Trophoblast cell (in vitro differentiated cells and primary cell): ENCODE data around the gene BAK1.

Source experiments
- DNase-seq, 2 donors: peaks; one replicate each; pipeline ENCODE4 v3.0.0-alpha.2; 2016
- H2AFZ ChIP-seq: 2 replicates; pipeline ENCODE4 v1.6.1; 2013; ENCODE audit warnings: low read length, moderate library complexity, mild to moderate bottlenecking; ENCODE audit not compliant: insufficient read depth, poor library complexity
- H2AK5ac ChIP-seq: 2 replicates; pipeline ENCODE4 v1.6.1; 2013; ENCODE audit warnings: mild to moderate bottlenecking, low read length
- H2BK120ac ChIP-seq: 2 replicates; pipeline ENCODE4 v1.6.1; 2013; ENCODE audit warnings: low read length, mild to moderate bottlenecking, moderate library complexity; ENCODE audit not compliant: insufficient read depth, poor library complexity
- H2BK12ac ChIP-seq: 2 replicates; pipeline ENCODE4 v1.6.1; 2013; ENCODE audit warnings: mild to moderate bottlenecking, low read length, moderate library complexity
- H2BK5ac ChIP-seq: 2 replicates; pipeline ENCODE4 v1.6.1; 2013; ENCODE audit warnings: low read length, low read depth, moderate library complexity, mild to moderate bottlenecking; ENCODE audit not compliant: poor library complexity
- H3K14ac ChIP-seq: 2 replicates; pipeline ENCODE4 v1.6.1; 2013; ENCODE audit warnings: mild to moderate bottlenecking, low read length
- H3K18ac ChIP-seq: 2 replicates; pipeline ENCODE4 v1.6.1; 2013; ENCODE audit warnings: mild to moderate bottlenecking, low read length
- H3K23ac ChIP-seq: 2 replicates; pipeline ENCODE4 v1.6.1; 2013; ENCODE audit warnings: low read length
- H3K27ac ChIP-seq: 2 replicates; pipeline ENCODE4 v1.5.1; 2013; ENCODE audit warnings: low read depth, mild to moderate bottlenecking, inconsistent platforms, low read length, moderate library complexity
- H3K27me3 ChIP-seq: 2 replicates; pipeline ENCODE4 v1.6.1; 2013; ENCODE audit warnings: inconsistent platforms, mild to moderate bottlenecking, low read length, moderate library complexity; ENCODE audit not compliant: insufficient read depth
- H3K36me3 ChIP-seq, 2 experiments: 1 replicate in 1 of 2; 2 replicates in 1 of 2; pipeline ENCODE4 v1.6.1; 2013; ENCODE audit warnings: low read length in 2 of 2, mild to moderate bottlenecking in 2 of 2, moderate library complexity in 1 of 2; ENCODE audit not compliant: insufficient read depth in 2 of 2, control insufficient read depth in 1 of 2
- H3K4ac ChIP-seq: 2 replicates; pipeline ENCODE4 v1.6.1; 2013; ENCODE audit warnings: low read depth, mild to moderate bottlenecking, low read length, moderate library complexity
- H3K4me1 ChIP-seq, 2 experiments: 1 replicate in 1 of 2; 2 replicates in 1 of 2; pipeline ENCODE4 v1.6.1; 2013; ENCODE audit warnings: low read length in 2 of 2, mild to moderate bottlenecking in 2 of 2, moderate library complexity in 1 of 2; ENCODE audit not compliant: insufficient read depth in 2 of 2, control insufficient read depth in 1 of 2
- H3K4me2 ChIP-seq: 2 replicates; pipeline ENCODE4 v1.6.1; 2013; ENCODE audit warnings: inconsistent platforms, mild to moderate bottlenecking, low read length, moderate library complexity
- H3K4me3 ChIP-seq: 2 replicates; pipeline ENCODE4 v1.5.1; 2013; ENCODE audit warnings: mild to moderate bottlenecking, low read depth, low read length, inconsistent platforms
- H3K79me1 ChIP-seq: one replicate; pipeline ENCODE4 v1.6.1; 2013; ENCODE audit warnings: low read length
- H3K79me2 ChIP-seq: 2 replicates; pipeline ENCODE4 v1.6.1; 2013; ENCODE audit warnings: low read length, mild to moderate bottlenecking; ENCODE audit not compliant: control insufficient read depth, insufficient read depth, poor library complexity
- H3K9ac ChIP-seq: 2 replicates; pipeline ENCODE4 v1.6.1; 2013; ENCODE audit warnings: mild to moderate bottlenecking, low read length
- H3K9me3 ChIP-seq: 2 replicates; pipeline ENCODE4 v1.6.1; 2013; ENCODE audit warnings: low read depth, mild to moderate bottlenecking, control low read depth, inconsistent platforms, low read length; ENCODE audit not compliant: insufficient read depth
- H4K12ac ChIP-seq: 2 replicates; pipeline ENCODE4 v1.6.1; 2013; ENCODE audit warnings: low read depth, mild to moderate bottlenecking, low read length, moderate library complexity
- H4K8ac ChIP-seq: 2 replicates; pipeline ENCODE4 v1.6.1; 2013; ENCODE audit warnings: low read depth, mild to moderate bottlenecking, low read length, moderate library complexity
- H4K91ac ChIP-seq: one replicate; pipeline ENCODE4 v1.6.1; 2013; ENCODE audit warnings: low read depth, mild to moderate bottlenecking, low read length, moderate library complexity
- WGBS: extraction: QIAGEN DNeasy Blood & Tissue Kit; methylation state at CpG from one replicate; pipeline ENCODE4 v1.1.7; 2013; ENCODE audit warnings: missing lambda C conversion rate; ENCODE audit not compliant: insufficient read length, insufficient coverage; ENCODE audit errors: extremely low coverage; 5-methylcytosine and 5-hydroxymethylcytosine counted together

The BAK1 gene

GRCh38 chr6:33588894-33589293 is 8.8 kb upstream of the BAK1 start:
- H4K8ac ChIP-seq = no peak overlapping the region
- no CpG with 5 or more reads among the region's 4 CpGs for WGBS
- peaks cover 19 to 22% of the 10 kb centered on the region in 2 experiments for H3K4me1 ChIP-seq
- no peak overlapping the region for H2BK120ac ChIP-seq
- H4K12ac ChIP-seq = no peak overlapping the region
- no peak overlapping the region for H3K4ac ChIP-seq
- no peaks in the 10 kb centered on the region for H3K27me3 ChIP-seq
- H3K79me2 ChIP-seq = no peaks in the 10 kb centered on the region
- H3K18ac ChIP-seq = no peak overlapping the region
- H3K4me3 ChIP-seq = no peak overlapping the region
- H3K14ac ChIP-seq = no peak overlapping the region
- no peak overlapping the region for H3K9ac ChIP-seq
- no peak overlapping the region for H4K91ac ChIP-seq
- no peak overlapping the region for H2BK5ac ChIP-seq
- no peak overlapping the region for H3K23ac ChIP-seq
- no peaks in the 10 kb centered on the region for H3K36me3 ChIP-seq
- H3K79me1 ChIP-seq = peaks cover 3% of the 10 kb centered on the region
- no peak overlapping the region for H2BK12ac ChIP-seq
- peak overlapping the region; percentile 36 for H2AK5ac ChIP-seq
- H2AFZ ChIP-seq = no peak overlapping the region
- H3K9me3 ChIP-seq = no peaks in the 10 kb centered on the region
- no peak overlapping the region for H3K4me2 ChIP-seq
- H3K27ac ChIP-seq = no peak overlapping the region
- DNase-seq = no peak

DNA sequence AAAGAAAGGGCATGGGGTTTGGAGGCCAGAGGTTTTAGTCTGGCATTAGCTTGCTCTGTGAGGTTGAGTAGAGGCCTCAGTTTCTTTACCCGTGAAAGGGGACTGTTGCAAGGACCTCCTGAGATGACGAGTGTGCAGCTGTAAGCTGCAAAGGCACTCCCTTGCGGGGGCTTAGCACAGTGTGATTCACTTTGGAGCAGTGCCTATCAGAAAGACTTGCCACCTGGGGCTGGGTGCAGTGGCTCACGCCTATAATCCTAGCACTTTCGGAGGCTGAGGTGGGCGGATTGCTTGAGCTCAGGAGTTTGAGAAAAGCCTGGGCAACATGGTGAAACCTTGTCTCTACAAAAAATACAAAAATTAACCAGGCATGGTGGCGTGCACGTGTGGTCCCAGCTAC is 7.5 kb upstream of the BAK1 start:
- no peak overlapping the region for H3K23ac ChIP-seq
- H4K91ac ChIP-seq = no peak overlapping the region
- no peak overlapping the region for H2BK120ac ChIP-seq
- peaks cover 3% of the 10 kb centered on the region for H3K79me1 ChIP-seq
- WGBS = no CpG with 5 or more reads among the region's 8 CpGs
- no peak for DNase-seq
- H3K4me2 ChIP-seq = no peak overlapping the region
- H4K8ac ChIP-seq = no peak overlapping the region
- no peaks in the 10 kb centered on the region for H3K79me2 ChIP-seq
- H3K9ac ChIP-seq = no peak overlapping the region
- H2BK12ac ChIP-seq = no peak overlapping the region
- no peak overlapping the region for H3K18ac ChIP-seq
- peaks cover 18 to 19% of the 10 kb centered on the region in 2 experiments for H3K4me1 ChIP-seq
- no peak overlapping the region for H3K4ac ChIP-seq
- H4K12ac ChIP-seq = no peak overlapping the region
- H3K27me3 ChIP-seq = no peaks in the 10 kb centered on the region
- no peak overlapping the region for H2AFZ ChIP-seq
- no peaks in the 10 kb centered on the region for H3K36me3 ChIP-seq
- no peak overlapping the region for H2BK5ac ChIP-seq
- H3K14ac ChIP-seq = no peak overlapping the region
- H3K9me3 ChIP-seq = no peaks in the 10 kb centered on the region
- H2AK5ac ChIP-seq = no peak overlapping the region
- no peak overlapping the region for H3K4me3 ChIP-seq
- no peak overlapping the region for H3K27ac ChIP-seq

DNA sequence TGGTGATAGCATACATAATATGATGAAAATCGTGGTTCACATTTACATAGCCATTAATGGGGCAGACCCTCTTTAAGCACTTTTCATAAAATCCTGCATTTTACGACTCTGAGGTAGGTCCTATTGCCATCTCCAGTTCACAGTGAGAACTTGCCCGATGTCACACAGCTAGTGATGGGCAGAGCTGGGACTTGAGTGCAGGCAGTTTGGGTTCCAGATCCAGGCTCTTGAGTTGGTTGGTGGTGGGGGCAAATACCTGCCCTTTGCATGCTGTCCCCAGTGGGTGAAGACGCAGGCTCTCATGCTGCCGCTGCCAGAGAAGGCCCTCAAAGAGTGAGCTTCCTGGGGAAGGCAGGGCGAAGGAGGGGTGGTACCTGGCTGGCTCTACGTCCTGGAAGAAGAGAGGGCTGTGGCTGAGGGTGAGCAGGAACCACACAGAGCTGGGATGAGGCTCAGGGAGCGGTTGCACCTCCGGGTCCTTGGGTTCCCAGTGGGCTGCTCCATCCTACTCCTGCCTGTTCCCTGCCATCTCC is 6.1 kb upstream of the BAK1 start:
- no peak overlapping the region for H3K4me3 ChIP-seq
- H3K27me3 ChIP-seq = no peaks in the 10 kb centered on the region
- H3K79me1 ChIP-seq = peaks cover 3% of the 10 kb centered on the region
- no peak overlapping the region for H3K23ac ChIP-seq
- H2BK5ac ChIP-seq = no peak overlapping the region
- no peaks in the 10 kb centered on the region for H3K79me2 ChIP-seq
- H3K9me3 ChIP-seq = no peaks in the 10 kb centered on the region
- H2AK5ac ChIP-seq = no peak overlapping the region
- H3K9ac ChIP-seq = no peak overlapping the region
- no peak overlapping the region for H2BK120ac ChIP-seq
- H4K12ac ChIP-seq = no peak overlapping the region
- no peaks in the 10 kb centered on the region for H3K36me3 ChIP-seq
- no peak overlapping the region for H2AFZ ChIP-seq
- no peak overlapping the region for H4K8ac ChIP-seq
- no peak overlapping the region for H3K27ac ChIP-seq
- H3K18ac ChIP-seq = no peak overlapping the region
- peaks cover 14 to 17% of the 10 kb centered on the region in 2 experiments for H3K4me1 ChIP-seq
- no peak overlapping the region for H4K91ac ChIP-seq
- no peak overlapping the region for H2BK12ac ChIP-seq
- no peak overlapping the region for H3K14ac ChIP-seq
- no CpG with 5 or more reads among the region's 9 CpGs for WGBS
- H3K4ac ChIP-seq = no peak overlapping the region
- no peak overlapping the region for H3K4me2 ChIP-seq
- DNase-seq = no peak

DNA sequence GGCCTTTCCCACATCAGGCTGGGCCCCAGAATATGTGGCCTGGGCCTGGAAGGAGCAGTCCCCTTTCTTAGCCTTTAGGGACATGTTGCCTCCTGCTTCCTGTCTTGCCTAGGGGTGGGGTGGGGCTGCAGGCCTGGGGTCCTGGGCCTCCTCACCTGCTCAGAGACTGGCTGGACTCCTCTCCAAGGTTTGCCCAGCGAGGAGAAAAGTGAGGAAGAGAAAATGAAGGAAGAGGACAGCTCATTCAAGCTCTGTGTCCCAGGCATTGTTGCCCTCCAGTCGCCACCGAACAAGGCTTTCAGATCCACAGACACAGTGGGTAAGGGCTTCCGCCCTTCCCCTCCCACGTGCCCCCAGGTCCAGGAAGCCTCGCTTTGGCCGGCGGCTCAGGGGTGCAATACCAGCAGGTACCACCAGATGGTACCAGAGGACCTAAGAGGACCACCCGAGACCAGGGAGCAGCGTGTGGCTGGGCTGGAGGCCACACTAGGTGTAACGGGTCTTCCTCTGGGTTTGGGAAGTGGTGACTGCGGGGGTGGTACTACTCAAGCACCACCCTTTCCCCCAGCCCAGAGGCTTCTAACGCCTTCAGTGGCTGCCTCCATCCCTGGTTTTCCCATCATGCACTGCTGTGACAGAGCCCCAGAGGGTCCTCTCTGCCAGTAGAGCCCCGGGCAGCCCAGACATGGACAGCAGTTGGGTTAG is 5.5 kb upstream of the BAK1 start:
- peak overlapping the region; percentile 47 for H3K4me2 ChIP-seq
- peaks cover 7 to 11% of the 10 kb centered on the region in 2 experiments for H3K4me1 ChIP-seq
- H3K27me3 ChIP-seq = no peaks in the 10 kb centered on the region
- no peak overlapping the region for H3K4ac ChIP-seq
- H2BK5ac ChIP-seq = no peak overlapping the region
- no peak overlapping the region for H4K12ac ChIP-seq
- H3K79me2 ChIP-seq = no peaks in the 10 kb centered on the region
- peak overlapping the region; percentile 11 for H2AFZ ChIP-seq
- H3K27ac ChIP-seq = no peak overlapping the region
- DNase-seq = peak; percentile 72 to 90
- no peaks in the 10 kb centered on the region for H3K36me3 ChIP-seq
- H3K9ac ChIP-seq = no peak overlapping the region
- H2BK120ac ChIP-seq = no peak overlapping the region
- H2AK5ac ChIP-seq = no peak overlapping the region
- no peak overlapping the region for H2BK12ac ChIP-seq
- no peak overlapping the region for H3K4me3 ChIP-seq
- H4K8ac ChIP-seq = no peak overlapping the region
- no peak overlapping the region for H3K18ac ChIP-seq
- no peak overlapping the region for H3K14ac ChIP-seq
- no peaks in the 10 kb centered on the region for H3K9me3 ChIP-seq
- H3K23ac ChIP-seq = no peak overlapping the region
- H4K91ac ChIP-seq = no peak overlapping the region
- WGBS = no CpG with 5 or more reads among the region's 14 CpGs
- peaks cover 2% of the 10 kb centered on the region for H3K79me1 ChIP-seq
